HG03159 (cell line): Measurements from ENCODE around the gene KANSL2.

Experiments used
- ATAC-seq: cut with Tn5 transposase; IDR thresholded peaks from one replicate; pipeline ENCODE4 v1.9.1; 2021; ENCODE audit warnings: mild to moderate bottlenecking, moderate library complexity; ENCODE audit not compliant: unreplicated experiment

The KANSL2 gene

GRCh38 chr12:48615681-48616080, 66.4 kb downstream of the KANSL2 start:
- no peak for ATAC-seq

DNA sequence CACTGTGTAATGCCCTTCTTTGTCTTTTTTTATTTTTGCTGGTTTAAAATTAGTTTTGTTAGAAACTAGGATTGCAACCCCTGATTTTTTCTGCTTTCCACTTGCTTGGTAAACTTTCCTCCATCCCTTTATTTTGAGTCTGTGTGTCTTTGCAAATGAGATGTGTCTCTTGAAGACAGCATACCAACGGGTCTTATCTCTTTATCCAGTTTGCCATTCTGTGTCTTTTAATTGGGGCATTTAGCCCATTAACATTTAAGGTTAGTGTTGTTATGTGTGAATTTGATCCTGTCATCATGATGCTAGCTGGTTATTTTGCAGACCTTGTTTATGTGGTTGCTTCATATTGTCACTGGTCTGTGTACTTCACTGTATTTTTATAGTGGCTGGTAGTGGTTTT, 68.7 kb downstream of the KANSL2 start:
- ATAC-seq = no peak
